OCI-LY7 (cell line): ENCODE data around the gene GRID1. TPM values are rescaled to one million over a fixed set of nuclear protein-coding genes. Genes with fewer than 3 reads are reported as not detected.

ENCODE experiments used
- BruUV-seq: library from RNA; stranded (reverse); fragments of 400-500 nt; replicated peaks from 2 replicates; lab custom pipeline; 2021; lab: Mats Ljungman, UMichigan
- CTCF ChIA-PET: fragments of 300-600 bp; sonication (Branson Sonifier 250); formaldehyde crosslinking; loops from one replicate; lab custom pipeline; 2022; ENCODE audit warnings: antibody characterized with exemption; ENCODE audit not compliant: unreplicated experiment; lab: Charles Lee
- POLR2A ChIA-PET: fragments of 300-600 bp; sonication (Branson Sonifier 250); formaldehyde crosslinking; loops from one replicate; lab custom pipeline; 2022; ENCODE audit warnings: antibody characterized with exemption; lab: Charles Lee
- DNase-seq: peaks from one replicate; pipeline ENCODE4 v3.0.0-alpha.2; 2015; ENCODE audit warnings: low spot score
- H2AFZ ChIP-seq: fragments of 200-600 bp; sonication (generic), shearing (Covaris generic); 2 replicates; pipeline ENCODE4 v1.6.1; 2014; ENCODE audit warnings: mild to moderate bottlenecking, antibody characterized with exemption, low read length, moderate library complexity
- H3K27ac ChIP-seq: fragments of 200-600 bp; sonication (generic); 2 replicates; pipeline ENCODE4 v1.5.1; 2014; ENCODE audit warnings: mixed run types, low read depth, mild to moderate bottlenecking, moderate library complexity, low read length, inconsistent platforms; ENCODE audit not compliant: poor library complexity, severe bottlenecking
- H3K36me3 ChIP-seq: fragments of 200-600 bp; sonication (generic); 2 replicates; pipeline ENCODE4 v1.6.1; 2014; ENCODE audit warnings: mild to moderate bottlenecking, antibody characterized with exemption, low read length, moderate library complexity, mixed read lengths; ENCODE audit not compliant: insufficient read depth
- H3K4me1 ChIP-seq: fragments of 200-600 bp; sonication (generic); 2 replicates; pipeline ENCODE4 v1.5.1; 2014; ENCODE audit warnings: mild to moderate bottlenecking, low read length; ENCODE audit not compliant: insufficient read depth, poor library complexity, severe bottlenecking
- H3K4me2 ChIP-seq: fragments of 200-600 bp; sonication (generic); 2 replicates; pipeline ENCODE4 v1.6.1; 2014; ENCODE audit warnings: mild to moderate bottlenecking, low read length
- H3K4me3 ChIP-seq: fragments of 200-600 bp; sonication (generic); 2 replicates; pipeline ENCODE4 v1.5.1; 2014; ENCODE audit warnings: mild to moderate bottlenecking, low read depth, low read length; ENCODE audit not compliant: poor library complexity, severe bottlenecking
- H3K79me2 ChIP-seq: fragments of 200-600 bp; sonication (generic); 2 replicates; pipeline ENCODE4 v1.6.1; 2016; ENCODE audit warnings: low read depth, mild to moderate bottlenecking, low read length, moderate library complexity, mixed read lengths; ENCODE audit not compliant: insufficient read depth
- H3K9me2 ChIP-seq: fragments of 200-600 bp; sonication (generic); 2 replicates; pipeline ENCODE4 v1.6.1; 2016; ENCODE audit warnings: mild to moderate bottlenecking, low read length, mixed read lengths; ENCODE audit not compliant: insufficient read depth
- H3K9me3 ChIP-seq: fragments of 200-600 bp; sonication (generic); 2 replicates; pipeline ENCODE4 v1.6.1; 2014; ENCODE audit warnings: mild to moderate bottlenecking, mixed run types, low read length, mixed read lengths
- H4K20me1 ChIP-seq: fragments of 200-600 bp; sonication (generic); 2 replicates; pipeline ENCODE4 v1.6.1; 2014; ENCODE audit warnings: mild to moderate bottlenecking, antibody characterized with exemption, low read length, moderate library complexity, mixed read lengths; ENCODE audit not compliant: insufficient read depth
- CTCF ChIP-seq: fragments of 200-600 bp; sonication (generic); conservative IDR thresholded peaks from 2 replicates; pipeline ENCODE4 v1.5.1; 2014; ENCODE audit warnings: mild to moderate bottlenecking, antibody characterized with exemption, low read length, moderate library complexity, mixed read lengths
- EZH2phosphoT487 ChIP-seq: fragments of 200-600 bp; sonication (generic); IDR thresholded peaks from 2 replicates; pipeline ENCODE4 v1.6.1; 2018; ENCODE audit warnings: low read depth, borderline replicate concordance, mild to moderate bottlenecking, mixed run types, antibody characterized with exemption, low read length, moderate library complexity, mixed read lengths
- intact Hi-C: fragments of 100-400 bp; cut with micrococcal nuclease; formaldehyde crosslinking; loops from one replicate; pipeline ENCODE4 v1.10.0; 2022; ENCODE audit not compliant: unreplicated experiment
- total RNA-seq, 2 experiments: library from RNA; depleted of rRNA in 1 of 2; stranded (reverse); fragments of >200 nt in 1 of 2; shearing (Covaris generic) in 1 of 2; gene quantifications; 2 replicates each; pipeline ENCODE4 v1.2.3, GENCODE V29; 2014 to 2022

The GRID1 gene
- total RNA-seq, 2 experiments from 2014 or later, result 1.6 to 3.7 TPM

GRCh38 chr10:86252079-86252478 is 114.5 kb downstream of the GRID1 start:
- no peak for DNase-seq
- no peak overlapping the region for H3K27ac ChIP-seq
- no peak overlapping the region for H3K4me2 ChIP-seq
- H3K9me3 ChIP-seq, result no peaks in the 10 kb centered on the region
- intact Hi-C loops, result no loop called here
- CTCF ChIA-PET, result no interaction called here
- no peaks in the 10 kb centered on the region for H4K20me1 ChIP-seq
- H3K79me2 ChIP-seq, result no peaks in the 10 kb centered on the region
- no peaks in the 10 kb centered on the region for H3K4me1 ChIP-seq
- POLR2A ChIA-PET, result interaction anchor here (0.9 kb wide), 1 partner anchor 143 kb away, joined by 3 read pairs; no protein-coding TSS in a partner anchor
- no TSS peak for BruUV-seq
- no peaks in the 10 kb centered on the region for H3K9me2 ChIP-seq
- H3K36me3 ChIP-seq, result no peaks in the 10 kb centered on the region
- H2AFZ ChIP-seq, result no peak overlapping the region
- TF ChIP-seq EZH2phosphoT487 (no peak), CTCF (no peak)
- no peak overlapping the region for H3K4me3 ChIP-seq

- intact Hi-C loops, result no loop called here
- no TSS peak for BruUV-seq
- Histone ChIP-seq H3K4me2 (no peak overlapping the region), H3K79me2 (no peaks in the 10 kb centered on the region), H3K4me1 (no peaks in the 10 kb centered on the region), H3K4me3 (no peak overlapping the region), H2AFZ (no peak overlapping the region), H4K20me1 (no peaks in the 10 kb centered on the region), H3K27ac (no peak overlapping the region), H3K36me3 (no peaks in the 10 kb centered on the region), H3K9me2 (no peaks in the 10 kb centered on the region), H3K9me3 (no peaks in the 10 kb centered on the region)
- ChIA-PET POLR2A (interaction anchor here (0.9 kb wide), 1 partner anchor 143 kb away, joined by 3 read pairs; no protein-coding TSS in a partner anchor), CTCF (no interaction called here)
- TF ChIP-seq EZH2phosphoT487, result no peak
- TF ChIP-seq CTCF, result no peak
- no peak for DNase-seq
Observed at GRCh38 chr10:86251426-86251825, 115.2 kb downstream of the GRID1 start.

- no peak for DNase-seq
- Histone ChIP-seq H3K9me3 (no peaks in the 10 kb centered on the region), H3K4me2 (no peak overlapping the region), H3K4me3 (no peak overlapping the region), H3K36me3 (no peaks in the 10 kb centered on the region), H3K27ac (no peak overlapping the region), H4K20me1 (no peaks in the 10 kb centered on the region), H3K79me2 (no peaks in the 10 kb centered on the region), H3K4me1 (no peaks in the 10 kb centered on the region), H3K9me2 (no peaks in the 10 kb centered on the region), H2AFZ (no peak overlapping the region)
- ChIA-PET POLR2A (no interaction called here), CTCF (no interaction called here)
- BruUV-seq, result no TSS peak
- intact Hi-C loops, result no loop called here
- TF ChIP-seq CTCF, result no peak
Observed at GRCh38 chr10:86250399-86250798, 116.2 kb downstream of the GRID1 start.
